ENCODE measurements around the gene EEF1AKMT2. TPM values are rescaled to one million over a fixed set of nuclear protein-coding genes. Genes with fewer than 3 reads are reported as not detected.

EEF1AKMT2 gene
- 10 to 100 TPM in 3 of 4 donors, 1 to 10 TPM in 1; 9.1 to 18.6 (median 10.5) TPM for total RNA-seq

- Histone ChIP-seq H3K27me3 (no peaks in the 10 kb centered on the region), H3K4me1 (peaks cover 0 to 26% (median 7%) of the 10 kb centered on the region in 3 donors), H3K9me3 (no peaks in the 10 kb centered on the region), H3K27ac (peak within 1 kb of the TSS; percentile 59 to 95 (median 92)), H3K4me3 (peak within 1 kb of the TSS; percentile 66 to 97), H3K36me3 (peaks cover 0 to 27% of the 10 kb centered on the region in 2 donors)
- TF ChIP-seq POLR2AphosphoS5 (IDR thresholded peaks at IDR 0.05) (peak; percentile 39), EP300 (IDR thresholded peaks at IDR 0.05) (no peak), CTCF (IDR thresholded peaks at IDR 0.05) (peak in 3 of 4 experiments; percentile 69 to 79 (median 74)), POLR2A (IDR thresholded peaks at IDR 0.05) (peak; percentile 65 to 84)
- 0% methylated on average over 9 of the region's 79 CpGs; no CpG with 5 or more reads in 1 of the 2 donors for WGBS, 2 donors (ENCODE audit: low coverage in 1 of 2)
- peak; percentile 98 for ATAC-seq
These were observed at the start of gene EEF1AKMT2 for GRCh38 chr10:124791547-124792348. Gene EEF1AKMT2, minus strand, starts transcription at chr10:124791887. Its CDS starts 54 bp downstream, at chr10:124791833.

GRCh38 chr10:124837687-124838086, 46.0 kb upstream of the EEF1AKMT2 start:
- Histone ChIP-seq H3K9me3 (no peaks in the 10 kb centered on the region), H3K4me3 (no peak overlapping the region), H3K27me3 (no peaks in the 10 kb centered on the region), H3K4me1 (no peaks in the 10 kb centered on the region), H3K27ac (no peak overlapping the region), H3K36me3 (peaks cover 0 to 44% of the 10 kb centered on the region in 2 donors)
- 68 to 82% methylated on average over 2 of the region's 2 CpGs for WGBS, 2 donors (ENCODE audit: low coverage in 1 of 2)
- TF ChIP-seq CTCF (IDR thresholded peaks at IDR 0.05) (no peak), POLR2AphosphoS5 (IDR thresholded peaks at IDR 0.05) (no peak), POLR2A (IDR thresholded peaks at IDR 0.05) (no peak), EP300 (IDR thresholded peaks at IDR 0.05) (no peak)
- peak; percentile 83 for ATAC-seq

- H3K36me3 ChIP-seq = peaks cover 8 to 100% of the 10 kb centered on the region in 2 donors
- no peaks in the 10 kb centered on the region for H3K4me1 ChIP-seq
- H3K27me3 ChIP-seq = no peaks in the 10 kb centered on the region
- no peak for ATAC-seq
- H3K27ac ChIP-seq = no peak overlapping the region
- no peak overlapping the region for H3K4me3 ChIP-seq
- TF ChIP-seq POLR2AphosphoS5 (IDR thresholded peaks at IDR 0.05) (no peak), CTCF (IDR thresholded peaks at IDR 0.05) (no peak), EP300 (IDR thresholded peaks at IDR 0.05) (no peak), POLR2A (IDR thresholded peaks at IDR 0.05) (no peak)
- 48 to 63% methylated on average over 3 of the region's 3 CpGs for WGBS, 2 donors (ENCODE audit: low coverage in 1 of 2)
- no peaks in the 10 kb centered on the region for H3K9me3 ChIP-seq
These were observed 39.4 kb upstream of the EEF1AKMT2 start for GRCh38 chr10:124831116-124831515.

GRCh38 chr10:124830445-124830844, 38.8 kb upstream of the EEF1AKMT2 start:
- Histone ChIP-seq H3K27me3 (no peaks in the 10 kb centered on the region), H3K4me1 (no peaks in the 10 kb centered on the region), H3K27ac (peak overlapping the region in 2 of 4 donors; percentile 6 to 36), H3K9me3 (no peaks in the 10 kb centered on the region), H3K36me3 (peaks cover 8 to 95% of the 10 kb centered on the region in 2 donors), H3K4me3 (no peak overlapping the region)
- no peak for ATAC-seq
- no peak for TF ChIP-seq EP300 (IDR thresholded peaks at IDR 0.05)
- TF ChIP-seq POLR2AphosphoS5 (IDR thresholded peaks at IDR 0.05) = no peak
- TF ChIP-seq POLR2A (IDR thresholded peaks at IDR 0.05) = no peak
- no peak for TF ChIP-seq CTCF (IDR thresholded peaks at IDR 0.05)
